RPMI8226 (cell line): ENCODE results near the gene SOX8.
"Not testable (repeated sequence)": the region's sequence is repeated elsewhere in the genome, so short reads cannot be mapped to it uniquely, and the experiment has no call there.

Experiments
- DNase-seq: peaks from one replicate; pipeline ENCODE4 v3.0.0-alpha.2; 2015

The SOX8 gene

DNA sequence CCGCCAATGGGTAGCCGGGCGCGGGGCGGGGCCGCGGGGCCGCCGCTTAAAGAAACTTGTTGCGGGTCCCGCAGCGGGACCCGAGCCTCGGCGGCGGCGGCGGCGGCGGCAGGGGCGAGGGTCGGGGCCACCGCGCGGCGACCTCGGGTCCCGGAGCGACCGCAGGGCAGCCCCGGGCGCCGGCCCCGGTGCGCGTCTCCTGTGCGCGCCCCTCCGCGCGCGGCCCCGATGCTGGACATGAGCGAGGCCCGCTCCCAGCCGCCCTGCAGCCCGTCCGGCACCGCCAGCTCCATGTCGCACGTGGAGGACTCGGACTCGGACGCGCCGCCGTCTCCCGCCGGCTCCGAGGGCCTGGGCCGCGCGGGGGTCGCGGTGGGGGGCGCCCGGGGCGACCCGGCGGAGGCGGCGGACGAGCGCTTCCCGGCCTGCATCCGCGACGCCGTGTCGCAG is at the start of gene SOX8:
TSS of gene SOX8 (plus strand) at position 76 of the 450 bp plus-strand sequence. CDS start at position 229, 153 bp downstream.
- DNase-seq = no peak

DNA sequence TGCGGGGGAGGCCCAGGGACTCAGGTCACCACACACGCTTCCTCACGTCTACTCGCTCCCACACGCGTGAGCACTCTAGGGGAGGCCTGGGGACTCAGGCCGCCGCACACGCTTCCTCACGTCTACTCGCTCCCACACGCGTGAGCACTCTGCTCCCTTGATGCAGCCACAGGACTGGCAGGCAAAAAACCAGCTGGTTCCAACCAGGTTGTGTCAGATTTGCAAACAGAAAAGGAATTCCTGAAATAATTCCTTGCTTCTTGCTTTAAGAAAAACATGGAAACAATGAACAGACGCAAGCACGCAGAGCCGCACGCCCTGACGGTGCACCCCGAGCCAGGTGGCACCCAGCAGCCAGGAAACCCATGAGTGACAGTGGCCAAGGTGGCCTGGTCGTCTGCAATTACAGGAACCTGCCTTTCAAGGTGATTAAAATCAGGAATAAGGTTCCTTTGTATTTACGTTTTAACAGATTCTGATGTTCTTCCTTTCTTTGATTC is 48.7 kb upstream of the SOX8 start:
- DNase-seq = no peak

DNA sequence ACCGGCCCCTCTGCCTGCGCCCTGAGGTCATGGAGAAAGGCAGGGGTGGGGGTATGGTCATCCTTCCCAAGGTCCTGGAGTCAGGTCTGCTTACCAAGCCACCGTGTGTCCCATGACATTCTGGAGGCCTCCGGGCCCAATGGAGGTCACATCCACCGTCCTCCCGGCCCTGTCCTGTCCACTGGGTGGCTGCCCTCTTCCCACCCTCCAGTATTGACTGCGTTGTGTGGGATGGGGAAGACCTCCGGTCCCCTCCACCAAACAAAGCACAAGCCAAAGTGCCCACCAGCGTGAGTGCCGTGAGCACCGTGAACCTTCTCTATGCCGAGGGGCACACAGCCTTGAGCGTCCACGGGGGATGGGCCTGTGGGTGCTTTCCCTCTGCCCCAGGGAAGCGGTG is 48.0 kb upstream of the SOX8 start:
- no peak for DNase-seq

DNA sequence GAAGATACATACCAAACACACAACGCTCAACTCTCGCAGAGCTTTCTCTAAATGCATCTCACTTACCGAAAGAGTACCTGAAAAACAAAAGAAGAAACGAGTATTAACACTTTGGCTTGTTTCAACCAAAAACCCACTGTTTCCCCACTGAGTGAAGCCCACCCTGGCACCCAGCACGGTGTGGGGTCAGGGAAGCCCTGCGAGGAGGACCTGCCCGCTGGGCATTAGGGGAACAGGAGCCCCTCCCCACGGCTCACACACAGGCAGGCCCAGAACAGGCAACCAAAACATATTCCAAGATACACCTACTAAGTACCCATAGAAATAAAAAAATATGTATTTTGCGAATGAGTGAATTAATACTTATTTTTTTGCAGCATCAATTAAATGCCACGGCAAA is 47.4 kb upstream of the SOX8 start:
- DNase-seq = no peak

DNA sequence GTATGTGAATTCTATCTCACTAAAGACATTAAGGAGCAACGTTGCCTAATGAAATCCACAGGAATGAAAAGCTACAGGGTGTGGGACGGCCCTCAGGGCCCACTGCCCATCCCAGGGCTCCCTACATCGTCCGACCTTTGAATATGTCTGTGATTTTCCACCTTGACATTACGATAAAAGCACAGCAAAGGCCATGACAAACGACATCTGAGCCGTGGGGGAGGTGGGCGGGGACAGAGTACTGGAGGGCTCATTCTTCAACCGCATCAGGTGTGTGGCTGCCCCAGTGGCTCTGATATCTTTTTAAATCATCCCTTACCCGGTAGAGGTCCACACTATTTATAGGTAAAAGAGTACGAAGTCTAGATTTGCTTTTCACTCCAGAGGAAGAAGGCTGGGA is 45.9 kb upstream of the SOX8 start:
- no peak for DNase-seq

DNA sequence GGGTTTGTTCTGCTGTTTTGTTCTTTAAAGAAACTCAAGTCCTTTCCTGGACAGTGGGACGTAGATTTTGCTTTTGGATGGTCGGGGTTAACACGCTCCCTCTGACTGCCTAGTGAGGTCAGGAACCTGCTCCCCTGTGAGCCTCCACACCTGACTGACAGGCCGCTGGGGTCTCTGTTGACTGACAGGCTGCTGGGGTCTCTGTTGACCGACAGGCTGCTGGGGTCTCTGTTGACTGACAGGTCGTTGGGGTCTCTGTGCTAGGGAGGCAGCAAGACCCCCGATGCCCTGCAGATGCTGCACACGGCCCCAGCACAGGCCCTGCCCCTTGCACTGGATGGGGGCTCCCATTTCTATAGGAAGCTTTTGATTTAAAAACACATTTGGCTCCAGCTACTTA is 44.3 kb upstream of the SOX8 start:
- DNase-seq = no peak

DNA sequence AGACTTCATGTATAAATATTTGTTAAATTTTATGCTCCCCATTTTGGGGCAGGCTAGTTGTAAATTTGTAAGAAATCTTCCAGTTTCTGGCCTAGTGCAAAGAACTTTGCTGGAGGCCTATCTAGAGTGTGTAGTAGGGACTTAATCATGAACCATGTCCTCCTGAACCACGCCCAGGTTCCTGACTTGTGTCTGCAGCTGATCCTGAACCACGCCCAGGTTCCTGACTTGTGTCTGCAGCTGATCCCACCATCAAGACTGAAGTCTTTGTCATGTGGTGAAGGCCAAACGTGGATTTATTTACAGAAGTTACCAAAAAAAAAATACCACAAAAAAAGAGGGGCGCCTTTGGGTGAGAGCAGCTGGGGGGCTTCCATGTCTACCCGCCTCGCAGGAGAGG is 43.8 kb upstream of the SOX8 start:
- DNase-seq = no peak

DNA sequence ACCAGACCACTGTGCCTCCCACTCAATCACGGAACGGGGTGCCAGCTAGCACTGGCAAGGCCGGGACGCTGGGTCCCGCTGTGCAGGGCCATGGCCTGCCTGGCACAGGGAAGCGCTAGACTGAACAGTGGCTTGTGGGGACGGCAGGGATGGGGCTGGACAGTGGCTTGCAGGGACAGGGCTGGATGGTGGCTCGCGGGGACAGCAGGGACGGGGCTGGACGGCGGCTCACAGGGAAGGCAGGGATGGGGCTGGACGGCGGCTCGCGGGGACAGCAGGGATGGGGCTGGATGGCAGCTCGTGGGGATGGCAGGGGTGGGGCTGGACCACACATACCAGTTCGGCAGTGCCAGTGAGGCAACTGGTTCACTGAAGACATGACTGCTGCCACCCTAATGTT is 43.4 kb upstream of the SOX8 start:
- no peak for DNase-seq

DNA sequence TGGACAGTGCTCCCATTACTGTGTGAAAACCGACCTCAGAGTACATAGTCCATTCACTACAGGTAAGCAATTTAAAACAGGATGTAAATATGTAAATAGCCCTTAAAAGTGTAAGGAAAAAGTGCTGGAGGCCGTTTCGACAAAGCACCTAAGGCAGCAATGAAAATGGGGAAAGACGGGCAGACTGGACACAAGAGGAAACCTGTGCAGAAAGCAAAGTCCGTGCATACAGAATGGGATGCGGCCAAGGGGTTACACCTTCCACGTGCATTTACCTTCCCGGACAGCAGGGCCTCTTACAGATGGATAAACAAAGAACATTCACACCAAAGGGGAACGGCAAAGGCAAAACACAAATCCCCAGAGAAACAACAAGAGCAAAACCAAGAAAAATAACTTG is 42.8 kb upstream of the SOX8 start:
- no peak for DNase-seq

DNA sequence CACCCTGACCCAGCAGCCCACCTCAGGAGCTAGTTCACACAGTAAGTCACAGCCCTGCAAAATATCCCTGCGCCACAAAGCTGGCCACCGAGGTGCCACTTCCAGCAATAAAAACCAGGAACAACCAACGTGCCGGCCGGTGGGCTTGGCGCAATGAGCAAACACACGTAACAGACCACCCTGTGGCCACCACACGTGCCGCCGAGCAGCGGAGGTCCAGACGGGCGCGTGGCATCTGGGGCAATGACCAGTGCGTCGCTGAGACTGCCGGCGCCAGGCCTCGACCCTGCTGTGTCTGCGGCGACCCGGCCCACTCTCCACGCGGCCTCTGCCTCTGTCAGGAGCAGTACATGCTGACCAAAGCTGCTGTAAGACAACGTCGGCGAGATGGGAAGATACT is 42.3 kb upstream of the SOX8 start:
- no peak for DNase-seq

DNA sequence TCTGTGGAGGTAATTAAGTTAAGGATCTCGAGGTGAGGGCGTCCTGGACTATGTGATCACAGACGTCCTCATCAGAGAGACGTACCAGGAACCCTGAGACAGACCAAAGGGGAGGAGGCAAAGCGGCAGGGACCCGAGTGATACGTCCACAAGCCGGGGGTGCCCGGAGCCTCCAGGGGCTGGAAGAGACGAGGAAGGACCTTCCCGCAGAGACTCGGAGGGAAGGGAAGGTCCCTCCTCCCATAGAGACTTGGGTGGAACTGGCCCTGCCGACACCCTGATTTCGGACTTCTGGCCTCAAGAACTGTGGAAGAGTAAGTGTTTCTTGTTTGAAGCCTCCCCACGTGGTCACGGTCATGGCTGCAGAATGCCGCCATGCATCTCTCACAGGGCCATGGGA is 41.6 kb upstream of the SOX8 start:
- no peak for DNase-seq

DNA sequence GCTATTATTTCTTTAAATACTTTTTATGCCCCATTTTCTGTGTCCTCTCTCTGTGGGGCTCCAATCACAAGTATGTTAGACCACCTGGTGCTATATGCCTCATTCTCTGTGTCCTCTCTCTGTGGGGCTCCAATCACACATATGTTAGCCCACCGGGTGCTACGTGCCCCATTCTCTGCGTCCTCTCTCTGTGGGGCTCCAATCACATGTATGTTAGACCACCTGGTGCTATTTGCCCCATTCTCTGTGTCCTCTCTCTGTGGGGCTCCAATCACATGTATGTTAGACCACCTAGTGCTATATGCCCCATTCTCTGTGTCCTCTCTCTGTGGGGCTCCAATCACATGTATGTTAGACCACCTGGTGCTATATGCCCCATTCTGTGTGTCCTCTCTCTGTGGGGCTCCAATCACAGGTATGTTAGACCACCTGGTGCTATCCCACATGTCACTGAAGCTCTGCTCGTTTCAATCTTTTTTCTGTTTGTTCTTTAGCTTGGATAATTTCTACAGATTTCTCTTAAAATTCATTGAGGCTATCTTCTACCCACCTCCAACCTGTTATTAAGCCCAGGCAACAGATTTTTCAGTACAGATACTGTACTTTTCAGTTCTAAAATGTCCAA is 39.0 kb upstream of the SOX8 start:
- no peak for DNase-seq

DNA sequence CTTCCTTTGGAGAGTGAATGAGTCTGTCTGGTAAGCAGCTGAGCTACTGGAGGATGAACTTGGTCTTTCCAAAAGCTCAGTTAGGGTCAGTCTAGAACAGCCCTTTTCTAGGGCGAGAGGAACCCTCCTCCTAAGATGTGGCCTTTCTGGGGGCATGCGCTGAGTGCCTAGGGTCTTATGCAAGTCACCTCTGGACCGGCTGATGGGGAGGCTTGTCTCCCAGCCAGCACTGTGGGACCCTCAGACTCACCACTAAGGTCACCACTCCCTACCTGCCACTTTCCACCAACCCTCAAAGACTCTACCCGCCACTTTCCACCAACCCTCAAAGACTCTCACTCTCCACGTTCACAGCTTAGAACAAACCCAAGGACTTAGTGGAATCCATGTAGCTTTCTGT is 37.6 kb upstream of the SOX8 start:
- no peak for DNase-seq

DNA sequence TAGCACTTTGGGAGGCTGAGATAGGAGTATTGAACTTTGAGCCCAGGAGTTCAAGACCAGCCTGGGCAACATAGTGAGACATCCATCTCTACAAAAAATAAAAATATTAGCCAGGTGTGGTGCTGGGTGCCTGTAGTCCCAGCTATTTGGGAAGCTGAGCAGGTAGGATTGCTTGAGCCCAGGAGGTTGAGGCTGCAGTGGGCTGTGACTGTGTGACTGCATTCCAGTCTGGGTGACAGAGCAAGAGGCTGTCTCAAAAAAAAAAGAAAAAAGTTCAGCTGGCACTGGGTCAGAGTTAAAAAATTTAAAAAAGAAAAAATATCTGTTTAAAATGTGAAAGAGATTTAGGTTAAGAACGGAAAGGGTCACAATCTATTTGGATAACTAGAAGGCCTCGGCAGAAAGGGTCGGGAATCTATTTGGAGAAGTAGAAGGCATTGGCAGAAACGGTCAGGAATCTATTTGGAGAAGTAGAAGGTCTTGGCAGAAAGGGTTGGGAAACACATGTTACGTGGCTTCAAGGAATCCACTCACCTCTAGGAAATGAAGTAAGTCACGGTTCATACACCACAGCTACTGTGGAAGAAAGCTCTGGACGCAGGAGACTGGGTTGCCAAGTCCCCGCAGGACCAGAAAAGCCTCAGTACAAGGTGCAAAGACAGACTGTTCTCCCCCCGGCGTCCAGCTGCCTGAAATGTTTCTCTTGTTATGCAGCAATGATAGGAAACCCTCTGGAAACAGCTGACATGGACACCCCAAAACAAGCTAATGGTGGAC is 36.1 kb upstream of the SOX8 start:
- no peak for DNase-seq

DNA sequence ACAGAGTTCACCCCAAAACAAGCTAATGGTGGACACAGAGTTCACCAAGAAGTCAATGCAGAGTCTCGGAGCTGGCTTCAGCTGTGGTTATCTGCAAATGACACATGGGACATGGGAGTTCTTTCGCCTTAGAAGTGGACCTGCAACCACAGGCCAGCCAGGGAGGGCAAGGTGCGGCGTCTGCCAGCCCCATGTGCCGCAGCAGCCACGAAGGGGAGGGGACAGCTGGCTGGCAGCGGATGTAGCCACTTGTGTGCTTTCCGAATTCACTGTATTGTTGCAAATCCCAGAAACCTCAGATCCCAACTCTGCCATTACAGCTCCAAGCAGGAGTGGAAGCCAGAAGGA is 35.5 kb upstream of the SOX8 start:
- DNase-seq = no peak

DNA sequence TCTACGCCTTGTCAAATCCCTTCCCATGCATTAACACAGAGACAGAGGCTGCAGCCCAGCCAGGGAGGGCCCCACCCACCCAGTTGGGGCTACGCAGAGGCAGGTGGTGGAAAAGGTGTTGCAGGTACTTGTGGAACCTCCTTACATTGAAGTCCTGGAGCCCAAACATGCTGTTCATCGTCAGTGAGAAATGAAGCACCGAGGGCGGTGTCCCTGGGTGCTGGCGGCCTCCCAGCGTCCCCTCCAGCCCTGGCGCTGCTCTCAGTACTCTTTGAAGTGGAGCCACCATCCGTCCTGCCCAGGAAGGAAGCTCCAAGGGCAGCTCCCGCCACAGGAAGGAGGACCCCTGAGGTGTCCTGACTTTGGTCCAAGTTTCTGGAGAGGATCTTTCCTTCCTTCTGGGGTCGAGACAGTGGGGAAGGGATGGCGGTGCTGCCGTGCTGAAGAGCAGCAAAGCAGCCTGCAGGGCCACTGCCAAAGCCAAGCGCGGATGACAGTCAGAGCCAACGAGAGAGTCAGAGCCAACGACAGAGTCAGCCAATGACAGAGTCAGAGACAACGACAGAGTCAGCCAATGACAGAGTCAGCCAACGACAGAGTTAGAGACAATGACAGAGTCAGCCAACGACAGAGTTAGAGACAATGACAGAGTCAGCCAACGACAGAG is 34.2 kb upstream of the SOX8 start:
- DNase-seq = no peak

DNA sequence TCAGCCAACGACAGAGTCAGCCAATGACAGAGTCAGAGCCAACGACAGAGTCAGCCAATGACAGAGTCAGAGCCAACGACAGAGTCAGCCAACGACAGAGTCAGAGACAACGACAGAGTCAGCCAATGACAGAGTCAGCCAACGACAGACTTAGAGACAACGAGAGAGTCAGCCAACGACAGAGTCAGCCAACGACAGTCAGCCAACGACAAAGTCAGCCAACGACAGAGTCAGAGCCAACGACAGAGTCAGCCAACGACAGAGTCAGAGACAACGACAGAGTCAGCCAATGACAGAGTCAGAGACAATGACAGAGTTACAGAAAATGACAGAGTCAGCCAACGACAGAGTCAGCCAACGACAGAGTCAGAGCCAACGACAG is 33.7 kb upstream of the SOX8 start:
- not testable (repeated sequence) for DNase-seq

DNA sequence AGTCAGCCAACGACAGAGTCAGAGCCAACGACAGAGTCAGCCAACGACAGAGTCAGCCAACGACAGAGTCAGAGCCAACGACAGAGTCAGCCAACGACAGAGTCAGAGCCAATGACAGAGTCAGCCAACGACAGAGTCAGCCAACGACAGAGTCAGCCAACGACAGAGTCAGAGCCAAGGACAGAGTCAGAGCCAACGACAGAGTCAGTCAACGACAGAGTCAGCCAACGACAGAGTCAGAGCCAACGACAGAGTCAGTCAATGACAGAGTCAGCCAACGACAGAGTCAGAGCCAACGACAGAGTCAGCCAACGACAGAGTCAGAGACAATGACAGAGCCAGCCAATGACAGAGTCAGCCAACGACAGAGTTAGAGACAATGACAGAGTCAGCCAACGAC is 32.8 kb upstream of the SOX8 start:
- DNase-seq = not testable (repeated sequence)

DNA sequence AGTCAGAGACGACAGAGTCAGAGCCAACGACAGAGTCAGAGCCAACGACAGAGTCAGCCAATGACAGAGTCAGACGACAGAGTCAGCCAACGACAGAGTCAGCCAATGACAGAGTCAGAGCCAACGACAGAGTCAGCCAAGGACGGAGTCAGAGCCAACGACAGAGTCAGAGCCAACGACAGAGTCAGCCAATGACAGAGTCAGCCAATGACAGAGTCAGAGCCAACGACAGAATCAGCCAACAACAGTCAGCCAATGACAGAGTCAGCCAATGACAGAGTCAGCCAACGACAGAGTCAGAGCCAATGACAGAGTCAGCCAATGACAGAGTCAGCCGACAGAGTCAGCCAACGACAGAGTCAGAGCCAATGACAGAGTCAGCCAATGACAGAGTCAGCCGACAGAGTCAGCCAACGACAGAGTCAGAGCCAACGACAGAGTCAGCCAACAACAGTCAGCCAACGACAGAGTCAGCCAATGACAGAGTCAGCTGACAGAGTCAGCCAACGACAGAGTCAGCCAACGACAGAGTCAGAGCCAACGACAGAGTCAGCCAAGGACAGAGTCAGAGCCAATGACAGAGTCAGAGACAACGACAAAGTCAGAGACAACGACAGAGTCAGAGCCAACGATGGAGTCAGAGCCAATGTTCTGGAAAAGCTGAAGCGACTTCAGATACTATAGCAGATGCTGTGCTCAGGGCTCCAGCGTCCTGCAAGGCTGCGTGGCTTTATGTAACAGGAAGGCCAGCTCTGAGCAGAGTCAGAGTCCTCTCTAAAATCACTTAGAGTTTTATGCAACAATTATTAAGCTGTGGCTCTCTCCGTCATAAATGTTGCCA is 30.6 kb upstream of the SOX8 start:
- DNase-seq = not testable (repeated sequence)

DNA sequence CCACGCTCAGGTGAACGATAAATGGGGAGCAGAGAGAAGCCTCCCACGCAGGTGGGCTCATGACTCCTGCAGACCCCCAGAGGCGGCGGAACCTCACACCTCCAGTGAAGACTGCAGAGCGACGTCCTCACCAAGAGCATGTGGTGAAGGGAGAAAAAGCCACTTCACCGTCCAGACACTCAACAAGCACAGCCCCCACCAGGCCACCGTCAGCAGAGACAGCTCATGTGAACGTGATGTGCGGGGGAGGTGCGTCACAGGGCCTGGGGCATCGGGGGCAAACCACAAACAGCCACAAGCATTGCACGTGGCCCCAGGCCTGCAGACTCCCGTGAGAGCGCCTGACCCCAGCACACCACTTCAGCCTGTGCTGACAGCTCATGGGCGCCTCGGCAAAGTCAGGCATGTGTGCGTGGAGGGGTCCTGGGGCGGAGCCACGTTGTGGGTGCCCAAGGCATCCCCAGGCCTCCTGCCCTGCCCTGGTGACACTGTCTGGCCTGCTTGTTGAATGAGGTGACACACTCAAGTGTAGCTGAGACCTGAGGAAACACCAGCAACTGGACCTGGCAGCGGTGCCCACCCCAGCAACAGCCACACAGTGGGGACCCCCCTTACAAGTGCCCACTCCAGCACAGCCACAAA is 29.8 kb upstream of the SOX8 start:
- no peak for DNase-seq

DNA sequence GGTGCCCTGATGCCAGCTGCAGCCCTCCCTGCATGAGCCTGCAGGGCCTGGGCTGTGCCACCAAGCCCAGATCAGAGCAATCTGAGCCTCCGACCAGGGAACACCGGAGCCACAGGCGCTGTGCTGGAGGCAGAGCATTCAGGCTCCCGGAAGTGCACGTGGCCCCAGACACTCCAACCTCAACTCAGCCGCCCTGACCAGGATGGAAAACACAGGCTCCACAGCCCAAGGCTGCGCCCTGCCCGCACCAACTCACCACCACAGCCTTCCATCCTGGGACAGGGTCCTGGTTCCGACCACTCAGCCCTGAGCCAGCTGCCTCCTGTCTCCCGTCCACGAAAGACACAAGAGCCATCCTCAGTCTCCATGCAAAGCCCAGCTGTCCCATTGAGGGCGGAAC is 29.2 kb upstream of the SOX8 start:
- DNase-seq = no peak

DNA sequence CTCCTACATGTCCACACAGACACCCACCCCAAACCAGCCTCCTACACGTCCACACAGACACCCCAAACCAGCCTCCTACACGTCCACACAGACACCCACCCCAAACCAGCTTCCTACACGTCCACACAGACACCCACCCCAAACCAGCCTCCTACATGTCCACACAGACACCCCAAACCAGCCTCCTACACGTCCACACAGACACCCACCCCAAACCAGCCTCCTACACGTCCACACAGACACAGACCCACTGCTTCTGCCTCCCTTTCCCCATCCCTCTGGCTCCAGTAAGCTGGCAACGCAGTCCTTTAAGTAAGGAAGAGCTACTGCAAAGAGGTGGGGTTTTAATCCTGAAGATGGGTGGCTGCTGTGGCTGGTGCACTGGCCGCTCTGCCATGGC is 27.8 kb upstream of the SOX8 start:
- DNase-seq = not testable (repeated sequence)

DNA sequence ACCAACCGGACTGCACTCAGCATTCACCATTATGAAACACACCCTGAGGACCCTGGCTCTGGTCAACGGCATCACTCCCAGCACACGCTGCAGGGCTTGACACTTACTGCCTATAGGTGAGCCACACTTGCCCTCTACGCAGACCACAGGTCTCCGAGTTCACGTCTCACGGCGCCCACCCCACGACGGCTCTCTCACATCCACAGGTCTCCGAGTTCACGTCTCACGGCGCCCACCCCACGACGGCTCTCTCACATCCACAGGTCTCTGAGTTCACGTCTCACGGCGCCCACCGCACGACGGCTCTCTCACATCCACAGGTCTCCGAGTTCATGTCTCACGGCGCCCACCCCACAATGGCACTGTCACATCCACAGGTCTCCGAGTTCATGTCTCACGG is 25.8 kb upstream of the SOX8 start:
- not testable (repeated sequence) for DNase-seq
